Measurements from ENCODE around the gene NOL12. TPM values are rescaled to one million over a fixed set of nuclear protein-coding genes. Genes with fewer than 3 reads are reported as not detected.
"Not testable (repeated sequence)": the region's sequence is repeated elsewhere in the genome, so short reads cannot be mapped to it uniquely, and the experiment has no call there.

The NOL12 gene
- polyA plus RNA-seq, 6 donors from 2014 or later: 35.7 to 60.6 (median 40.2) TPM

GRCh38 chr22:37679670-37680069, 6.5 kb upstream of the NOL12 start:
- no peak for ATAC-seq (ENCODE audit: low read depth in 2 of 2)
- DNase-seq: no peak
- Mint-ChIP-seq H3K9me3 (no peaks in the 10 kb centered on the region), H3K27me3 (no peaks in the 10 kb centered on the region), H3K36me3 (no peaks in the 10 kb centered on the region), H3K4me1 (peaks cover 31 to 39% (median 31%) of the 10 kb centered on the region in 3 donors), H3K27ac (peak overlapping the region; percentile 21 to 76 (median 50)), H3K4me3 (peak overlapping the region in 3 of 8 donors; percentile 26 to 73 (median 47))

GRCh38 chr22:37680191-37680851, 5.8 kb upstream of the NOL12 start:
- H3K27me3 Mint-ChIP-seq: no peaks in the 10 kb centered on the region
- peak overlapping the region in 3 of 6 donors; percentile 49 to 78 (median 54) for H3K27ac Mint-ChIP-seq
- no peak for ATAC-seq (ENCODE audit: low read depth in 2 of 2)
- peak overlapping the region in 2 of 8 donors; percentile 29 to 73 for H3K4me3 Mint-ChIP-seq
- DNase-seq: no peak
- no peaks in the 10 kb centered on the region for H3K36me3 Mint-ChIP-seq
- H3K4me1 Mint-ChIP-seq: peaks cover 25 to 35% (median 26%) of the 10 kb centered on the region in 3 donors
- no peaks in the 10 kb centered on the region for H3K9me3 Mint-ChIP-seq

- ATAC-seq (ENCODE audit: low read depth in 2 of 2) (no peak), DNase-seq (no peak)
- H3K27me3 Mint-ChIP-seq: no peaks in the 10 kb centered on the region
- H3K4me1 Mint-ChIP-seq: peaks cover 24 to 35% (median 28%) of the 10 kb centered on the region in 3 donors
- peak overlapping the region in 1 of 8 donors; percentile 35 for H3K4me3 Mint-ChIP-seq
- H3K27ac Mint-ChIP-seq: peak overlapping the region in 3 of 6 donors; percentile 47 to 70 (median 57)
- H3K36me3 Mint-ChIP-seq: no peaks in the 10 kb centered on the region
- no peaks in the 10 kb centered on the region for H3K9me3 Mint-ChIP-seq
Observed at GRCh38 chr22:37681001-37681424, 5.1 kb upstream of the NOL12 start.

GRCh38 chr22:37681556-37682049, 4.5 kb upstream of the NOL12 start:
- Mint-ChIP-seq H3K27me3 (no peaks in the 10 kb centered on the region), H3K4me3 (peak overlapping the region in 3 of 8 donors; percentile 16 to 68 (median 35)), H3K36me3 (no peaks in the 10 kb centered on the region), H3K9me3 (no peaks in the 10 kb centered on the region), H3K4me1 (peaks cover 24 to 33% (median 27%) of the 10 kb centered on the region in 3 donors), H3K27ac (peak overlapping the region in 4 of 6 donors; percentile 43 to 70 (median 52))
- ATAC-seq (ENCODE audit: low read depth in 2 of 2) (peak in 1 of 2 donors; percentile 10), DNase-seq (peak; percentile 65)

GRCh38 chr22:37684803-37685615, 1.1 kb upstream of the NOL12 start:
- peaks cover 28 to 41% (median 38%) of the 10 kb centered on the region in 3 donors for H3K4me1 Mint-ChIP-seq
- no peaks in the 10 kb centered on the region for H3K9me3 Mint-ChIP-seq
- no peak for DNase-seq
- H3K36me3 Mint-ChIP-seq: peaks cover 0 to 8% of the 10 kb centered on the region in 2 donors
- H3K4me3 Mint-ChIP-seq: peak overlapping the region; percentile 37 to 98 (median 97)
- H3K27me3 Mint-ChIP-seq: no peaks in the 10 kb centered on the region
- H3K27ac Mint-ChIP-seq: peak overlapping the region in 3 of 6 donors; percentile 52 to 98 (median 97)
- ATAC-seq (ENCODE audit: low read depth in 2 of 2): no peak

GRCh38 chr22:37690407-37690806, 4.3 kb downstream of the NOL12 start:
- no peak overlapping the region for H3K27ac Mint-ChIP-seq
- H3K4me3 Mint-ChIP-seq: peak overlapping the region in 1 of 8 donors; percentile 49
- no peak for DNase-seq
- peaks cover 19 to 30% (median 27%) of the 10 kb centered on the region in 3 donors for H3K4me1 Mint-ChIP-seq
- peaks cover 5 to 8% of the 10 kb centered on the region in 2 donors for H3K36me3 Mint-ChIP-seq
- ATAC-seq (ENCODE audit: low read depth in 2 of 2): no peak
- H3K9me3 Mint-ChIP-seq: no peaks in the 10 kb centered on the region
- no peaks in the 10 kb centered on the region for H3K27me3 Mint-ChIP-seq

GRCh38 chr22:37690901-37691504, 4.9 kb downstream of the NOL12 start:
- H3K27ac Mint-ChIP-seq: peak overlapping the region in 1 of 6 donors; percentile 38
- peak overlapping the region in 1 of 8 donors; percentile 59 for H3K4me3 Mint-ChIP-seq
- H3K27me3 Mint-ChIP-seq: no peaks in the 10 kb centered on the region
- H3K9me3 Mint-ChIP-seq: no peaks in the 10 kb centered on the region
- peaks cover 5 to 8% of the 10 kb centered on the region in 2 donors for H3K36me3 Mint-ChIP-seq
- DNase-seq (no peak), ATAC-seq (ENCODE audit: low read depth in 2 of 2) (no peak)
- peaks cover 22 to 30% (median 26%) of the 10 kb centered on the region in 3 donors for H3K4me1 Mint-ChIP-seq

- peak overlapping the region in 2 of 8 donors; percentile 12 to 30 for H3K4me3 Mint-ChIP-seq
- DNase-seq: no peak
- no peaks in the 10 kb centered on the region for H3K27me3 Mint-ChIP-seq
- ATAC-seq (ENCODE audit: low read depth in 2 of 2): no peak
- no peaks in the 10 kb centered on the region for H3K9me3 Mint-ChIP-seq
- H3K27ac Mint-ChIP-seq: peak overlapping the region in 2 of 6 donors; percentile 14 to 15
- H3K4me1 Mint-ChIP-seq: peaks cover 24 to 26% (median 24%) of the 10 kb centered on the region in 3 donors
- H3K36me3 Mint-ChIP-seq: peaks cover 5 to 8% of the 10 kb centered on the region in 2 donors
Observed at GRCh38 chr22:37692627-37693285, 6.6 kb downstream of the NOL12 start.

GRCh38 chr22:37694131-37694530, 8.0 kb downstream of the NOL12 start:
- H3K4me1 Mint-ChIP-seq: peaks cover 16 to 18% (median 16%) of the 10 kb centered on the region in 3 donors
- H3K36me3 Mint-ChIP-seq; ATAC-seq (ENCODE audit: low read depth in 2 of 2); H3K9me3 Mint-ChIP-seq; H3K27ac Mint-ChIP-seq; DNase-seq; H3K27me3 Mint-ChIP-seq: not testable (repeated sequence)
- peak overlapping the region in 1 of 8 donors; percentile 75 for H3K4me3 Mint-ChIP-seq

- not testable (repeated sequence) for H3K36me3 Mint-ChIP-seq, H3K27me3 Mint-ChIP-seq, H3K9me3 Mint-ChIP-seq, DNase-seq
- Mint-ChIP-seq H3K4me3 (peak overlapping the region in 6 of 8 donors; percentile 15 to 80 (median 51)), H3K4me1 (peaks cover 16 to 18% (median 16%) of the 10 kb centered on the region in 3 donors), H3K27ac (peak overlapping the region in 1 of 6 donors; percentile 59)
- ATAC-seq (ENCODE audit: low read depth in 2 of 2): peak in 1 of 2 donors; percentile 15
Observed at GRCh38 chr22:37696260-37696656, 10.1 kb downstream of the NOL12 start.

- Mint-ChIP-seq H3K27me3 (no peaks in the 10 kb centered on the region), H3K27ac (peak within 1 kb of the TSS in 4 of 6 donors; percentile 19 to 83 (median 37)), H3K36me3 (peaks cover 0 to 5% of the 10 kb centered on the region in 2 donors), H3K4me1 (peaks cover 16 to 18% (median 16%) of the 10 kb centered on the region in 3 donors), H3K4me3 (peak within 1 kb of the TSS in 6 of 8 donors; percentile 15 to 80 (median 51)), H3K9me3 (no peaks in the 10 kb centered on the region)
- ATAC-seq (ENCODE audit: low read depth in 2 of 2) (peak; percentile 99 to 100), DNase-seq (peak; percentile 81)
Observed at GRCh38 chr22:37696657-37697537, 10.8 kb downstream of the NOL12 start, which contains the start of gene TRIOBP. Gene TRIOBP, plus strand, starts transcription at chr22:37697048. Its CDS starts 4,318 bp downstream, at chr22:37701366.

- no peaks in the 10 kb centered on the region for H3K27me3 Mint-ChIP-seq
- H3K9me3 Mint-ChIP-seq: no peaks in the 10 kb centered on the region
- H3K27ac Mint-ChIP-seq: no peak overlapping the region
- ATAC-seq (ENCODE audit: low read depth in 2 of 2) (no peak), DNase-seq (no peak)
- no peak overlapping the region for H3K4me3 Mint-ChIP-seq
- H3K36me3 Mint-ChIP-seq: peaks cover 0 to 5% of the 10 kb centered on the region in 2 donors
- H3K4me1 Mint-ChIP-seq: peaks cover 16 to 18% (median 16%) of the 10 kb centered on the region in 3 donors
Observed at GRCh38 chr22:37697538-37697835, 11.3 kb downstream of the NOL12 start.

All from naive B cell (primary cell).